ENCODE results near the gene LRFN2. TPM values are rescaled to one million over a fixed set of nuclear protein-coding genes. Genes with fewer than 3 reads are reported as not detected.
A peak's percentile ranks its signal among the peaks of the same experiment; 100 is the strongest.

The LRFN2 gene
- total and polyA plus RNA-seq, 2 of the 8 experiments (the other 6 are each of a cell fraction or from before 2014, with no cell fraction given) = 2.3 TPM

- Histone ChIP-seq H4K91ac (replicated peaks; ENCODE audit: insufficient read length, low read length) (no peak overlapping the region), H3K56ac (replicated peaks; ENCODE audit: insufficient read length, low read depth, low read length) (no peak overlapping the region), H3K4me1 (replicated peaks in 1 of 4; ENCODE audit: control insufficient read depth in 3 of 4, insufficient read depth in 4 of 4, low read length in 3 of 4) (peaks cover 15 to 30% (median 21%) of the 10 kb centered on the region in 4 experiments), H3K9ac (replicated peaks in 1 of 4; ENCODE audit: extremely low read depth in 1 of 4, low read depth in 3 of 4, low read length in 3 of 4) (no peak overlapping the region), H2BK5ac (ENCODE audit: low read depth, low read length) (no peak overlapping the region), H3K4me3 (ENCODE audit: extremely low read depth in 1 of 4, insufficient read depth in 2 of 4, low read depth in 3 of 4, low read length in 4 of 4) (no peak overlapping the region), H3K27me3 (replicated peaks in 1 of 4; ENCODE audit: control insufficient read depth in 3 of 4, extremely low read depth in 1 of 4, insufficient read depth in 3 of 4, low read length in 3 of 4) (no peaks in the 10 kb centered on the region), H3K23me2 (ENCODE audit: low read depth, low read length) (no peaks in the 10 kb centered on the region), H3K4me2 (ENCODE audit: insufficient read depth in 1 of 2, low read depth in 2 of 2, low read length in 2 of 2) (no peak overlapping the region), H3K36me3 (ENCODE audit: control insufficient read depth in 2 of 4, insufficient read depth in 4 of 4, low read length in 3 of 4) (no peaks in the 10 kb centered on the region), H2AFZ (ENCODE audit: low read length) (no peak overlapping the region), H4K5ac (ENCODE audit: insufficient read length, low read depth, low read length) (no peak overlapping the region), H3K14ac (ENCODE audit: insufficient read length) (no peak overlapping the region), H3K4ac (replicated peaks; ENCODE audit: insufficient read length, low read depth, low read length) (no peak overlapping the region), H3K79me1 (ENCODE audit: low read depth, low read length) (no peaks in the 10 kb centered on the region), H3K18ac (ENCODE audit: extremely low read depth, low read length) (no peak overlapping the region), H4K8ac (ENCODE audit: extremely low read depth, insufficient read depth, low read length) (no peak overlapping the region), H3K23ac (ENCODE audit: insufficient read length) (no peak overlapping the region), H3K9me3 (ENCODE audit: insufficient read depth in 2 of 2, low read depth in 1 of 2, low read length in 1 of 2) (no peaks in the 10 kb centered on the region), H2BK20ac (ENCODE audit: low read length) (no peak overlapping the region), H2BK15ac (ENCODE audit: low read length) (no peak overlapping the region; the same call in 1 of the 2 replicates), H2BK12ac (ENCODE audit: low read depth, low read length) (0 out of 2 replicates have a peak overlapping the region, but pooled peaks have one; percentile 29), H3K27ac (ENCODE audit: low read depth, low read length) (no peak overlapping the region), H2BK120ac (replicated peaks; ENCODE audit: low read depth, low read length) (no peak overlapping the region), H3K79me2 (ENCODE audit: control insufficient read depth in 1 of 2, insufficient read depth in 2 of 2, low read length in 2 of 2) (no peaks in the 10 kb centered on the region), H4K20me1 (replicated peaks in 1 of 2; ENCODE audit: control insufficient read depth in 1 of 2, insufficient read depth in 2 of 2, low read length in 2 of 2) (no peaks in the 10 kb centered on the region), H2AK5ac (ENCODE audit: low read depth, low read length) (no peak overlapping the region)
- no peak for DNase-seq (ENCODE audit: low read depth in 1 of 2, low spot score in 2 of 2)
- 90% methylated on average over 1 of the region's 1 CpG; no CpG with 5 or more reads in 1 of the 2 experiments for WGBS, 2 experiments (ENCODE audit: extremely low coverage in 1 of 2, insufficient coverage in 1 of 2, insufficient read length in 1 of 2, insufficient replicate concordance in 2 of 2, low coverage in 1 of 2, low lambda C conversion rate in 2 of 2, missing lambda C conversion rate in 1 of 2)
- ChIA-PET POLR2A (ENCODE audit: partially characterized antibody) (interaction anchor here (0.7 kb wide), 2 partner anchors 11 to 111 kb away, joined by 3 to 4 read pairs; no protein-coding TSS in a partner anchor), CTCF (ENCODE audit: partially characterized antibody) (interaction anchor here (0.7 to 0.8 kb wide), 2 partner anchors 10 to 166 kb away, joined by 3 read pairs; no protein-coding TSS in a partner anchor)
- no peak for FAIRE-seq
- TF ChIP-seq TBP (IDR thresholded peaks at IDR 0.05; ENCODE audit: low read depth, low read length) (no peak), FOSL1 (IDR thresholded peaks at IDR 0.05; ENCODE audit: insufficient read depth, low read depth, low read length) (no peak), NRF1 (IDR thresholded peaks at IDR 0.05; ENCODE audit: low read depth, low read length) (no peak), HDAC2 (IDR thresholded peaks at IDR 0.05; ENCODE audit: borderline replicate concordance in 1 of 2, low read depth in 2 of 2, low read length in 2 of 2) (no peak), CBX8 (IDR thresholded peaks at IDR 0.05; ENCODE audit: borderline replicate concordance, low read depth, low read length) (no peak), SAP30 (IDR thresholded peaks at IDR 0.05; ENCODE audit: insufficient read depth, insufficient replicate concordance, low read length) (no peak), BACH1 (IDR thresholded peaks at IDR 0.05; ENCODE audit: low read length) (no peak), BRCA1 (IDR thresholded peaks at IDR 0.05; ENCODE audit: low read depth, low read length) (no peak), RNF2 (IDR thresholded peaks at IDR 0.05; ENCODE audit: borderline replicate concordance, low read depth, low read length, missing control alignments, poor library complexity, severe bottlenecking) (no peak), SP4 (IDR thresholded peaks at IDR 0.05; ENCODE audit: low read length) (no peak), POLR2A (IDR thresholded peaks at IDR 0.05; ENCODE audit: control extremely low read depth in 1 of 2, low read depth in 2 of 2, low read length in 2 of 2) (no peak), SIRT6 (IDR thresholded peaks at IDR 0.05; ENCODE audit: low read length) (no peak)
- TF ChIP-seq, protein P1, sequence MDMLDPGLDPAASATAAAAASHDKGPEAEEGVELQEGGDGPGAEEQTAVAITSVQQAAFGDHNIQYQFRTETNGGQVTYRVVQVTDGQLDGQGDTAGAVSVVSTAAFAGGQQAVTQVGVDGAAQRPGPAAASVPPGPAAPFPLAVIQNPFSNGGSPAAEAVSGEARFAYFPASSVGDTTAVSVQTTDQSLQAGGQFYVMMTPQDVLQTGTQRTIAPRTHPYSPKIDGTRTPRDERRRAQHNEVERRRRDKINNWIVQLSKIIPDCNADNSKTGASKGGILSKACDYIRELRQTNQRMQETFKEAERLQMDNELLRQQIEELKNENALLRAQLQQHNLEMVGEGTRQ (IDR thresholded peaks at IDR 0.05; ENCODE audit: low read length) = no peak
These were observed 165.1 kb downstream of the LRFN2 start for GRCh38 chr6:40422046-40422445.

Data from H1 (cell line).